Right atrium auricular region (tissue), 2 donors: ENCODE measurements around the gene SLC66A1. TPM values are rescaled to one million over a fixed set of nuclear protein-coding genes. Genes with fewer than 3 reads are reported as not detected.
"Not testable (repeated sequence)": the region's sequence is repeated elsewhere in the genome, so short reads cannot be mapped to it uniquely, and the experiment has no call there.

Experiments used
- DNase-seq: peaks from one replicate; pipeline ENCODE4 v3.0.0-alpha.2; 2019; ENCODE audit warnings: low spot score
- H3K27ac ChIP-seq, 2 donors: fragments of 200-600 bp; sonication (generic); 1 replicate in 1 of 2; 2 replicates in 1 of 2; pipeline ENCODE4 v1.5.1; 2016 to 2019
- H3K27me3 ChIP-seq, 2 donors: fragments of 200-600 bp; sonication (generic); one replicate each; pipeline versions ENCODE4 v1.5.1 to v1.6.0; 2017 to 2019
- H3K36me3 ChIP-seq: fragments of 200-600 bp; sonication (generic); one replicate; pipeline ENCODE4 v1.5.1; 2016
- H3K4me1 ChIP-seq, 2 donors: fragments of 200-600 bp; sonication (generic); one replicate each; pipeline versions ENCODE4 v1.5.1 to v1.6.0; 2017 to 2019
- H3K4me3 ChIP-seq, 2 donors: fragments of 200-600 bp; sonication (generic); 1 replicate in 1 of 2; 2 replicates in 1 of 2; pipeline ENCODE4 v1.5.1; 2017 to 2019; ENCODE audit warnings: mild to moderate bottlenecking in 1 of 2, moderate library complexity in 1 of 2
- H3K9me3 ChIP-seq, 2 donors: fragments of 200-600 bp; sonication (generic); one replicate each; pipeline ENCODE4 v1.5.1; 2019
- total RNA-seq, 2 donors: library from RNA; depleted of rRNA; stranded (reverse); fragments of >200 nt; gene quantifications; one replicate each; pipeline ENCODE4 v1.1.0, GENCODE V29; 2016
- TF ChIP-seq, protein P1 (sequence below), 2 donors: fragments of 200-600 bp; sonication (generic); IDR thresholded peaks; one replicate each; pipeline ENCODE4 v1.5.1; 2019; ENCODE audit warnings: antibody characterized with exemption in 2 of 2

The SLC66A1 gene
- total RNA-seq, 2 donors from 2014 or later = 6.8 to 9.7 TPM

DNA sequence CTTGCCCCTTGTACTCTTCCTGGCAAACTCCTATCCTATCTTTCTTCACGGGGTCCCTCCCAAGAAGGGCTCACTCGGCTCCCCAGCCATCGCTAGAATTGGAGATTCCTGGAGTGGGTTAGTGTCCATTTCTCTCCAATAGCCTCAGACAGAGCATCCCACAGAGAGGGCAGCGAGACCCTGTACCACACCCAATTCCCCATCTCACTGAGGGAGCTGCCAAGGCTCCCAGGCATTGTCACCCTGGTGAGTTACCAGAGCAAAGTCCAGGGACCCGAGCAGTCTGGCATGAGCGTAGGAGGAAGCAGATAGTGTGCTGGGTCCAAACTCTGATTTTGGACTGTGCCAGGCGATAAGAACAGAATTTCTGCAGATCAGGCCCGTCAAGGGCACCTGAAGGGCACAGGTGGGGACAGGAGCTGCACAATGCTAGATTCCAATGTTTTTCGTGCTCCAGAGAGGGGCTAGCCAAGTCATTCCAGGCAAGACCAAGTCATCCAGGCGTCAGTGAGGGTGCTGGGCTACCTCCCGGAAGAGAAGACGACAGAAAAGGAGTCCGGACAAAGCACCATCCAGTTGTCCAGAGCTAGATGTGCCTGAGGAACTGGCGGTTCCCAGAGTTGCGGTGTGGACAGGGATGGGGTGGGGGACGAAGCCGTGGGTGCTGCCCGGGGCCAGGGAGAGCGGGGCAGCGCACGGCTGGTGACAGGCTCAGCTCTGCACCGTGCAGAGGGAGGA, 38.9 kb upstream of the SLC66A1 start:
- H3K27me3 ChIP-seq = no peaks in the 10 kb centered on the region
- no peaks in the 10 kb centered on the region for H3K4me1 ChIP-seq
- no peak overlapping the region for H3K4me3 ChIP-seq
- no peaks in the 10 kb centered on the region for H3K36me3 ChIP-seq
- H3K27ac ChIP-seq = no peak overlapping the region
- TF ChIP-seq, protein P1, sequence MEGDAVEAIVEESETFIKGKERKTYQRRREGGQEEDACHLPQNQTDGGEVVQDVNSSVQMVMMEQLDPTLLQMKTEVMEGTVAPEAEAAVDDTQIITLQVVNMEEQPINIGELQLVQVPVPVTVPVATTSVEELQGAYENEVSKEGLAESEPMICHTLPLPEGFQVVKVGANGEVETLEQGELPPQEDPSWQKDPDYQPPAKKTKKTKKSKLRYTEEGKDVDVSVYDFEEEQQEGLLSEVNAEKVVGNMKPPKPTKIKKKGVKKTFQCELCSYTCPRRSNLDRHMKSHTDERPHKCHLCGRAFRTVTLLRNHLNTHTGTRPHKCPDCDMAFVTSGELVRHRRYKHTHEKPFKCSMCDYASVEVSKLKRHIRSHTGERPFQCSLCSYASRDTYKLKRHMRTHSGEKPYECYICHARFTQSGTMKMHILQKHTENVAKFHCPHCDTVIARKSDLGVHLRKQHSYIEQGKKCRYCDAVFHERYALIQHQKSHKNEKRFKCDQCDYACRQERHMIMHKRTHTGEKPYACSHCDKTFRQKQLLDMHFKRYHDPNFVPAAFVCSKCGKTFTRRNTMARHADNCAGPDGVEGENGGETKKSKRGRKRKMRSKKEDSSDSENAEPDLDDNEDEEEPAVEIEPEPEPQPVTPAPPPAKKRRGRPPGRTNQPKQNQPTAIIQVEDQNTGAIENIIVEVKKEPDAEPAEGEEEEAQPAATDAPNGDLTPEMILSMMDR (IDR thresholded peaks at IDR 0.05) = no peak
- DNase-seq = no peak
- no peaks in the 10 kb centered on the region for H3K9me3 ChIP-seq

DNA sequence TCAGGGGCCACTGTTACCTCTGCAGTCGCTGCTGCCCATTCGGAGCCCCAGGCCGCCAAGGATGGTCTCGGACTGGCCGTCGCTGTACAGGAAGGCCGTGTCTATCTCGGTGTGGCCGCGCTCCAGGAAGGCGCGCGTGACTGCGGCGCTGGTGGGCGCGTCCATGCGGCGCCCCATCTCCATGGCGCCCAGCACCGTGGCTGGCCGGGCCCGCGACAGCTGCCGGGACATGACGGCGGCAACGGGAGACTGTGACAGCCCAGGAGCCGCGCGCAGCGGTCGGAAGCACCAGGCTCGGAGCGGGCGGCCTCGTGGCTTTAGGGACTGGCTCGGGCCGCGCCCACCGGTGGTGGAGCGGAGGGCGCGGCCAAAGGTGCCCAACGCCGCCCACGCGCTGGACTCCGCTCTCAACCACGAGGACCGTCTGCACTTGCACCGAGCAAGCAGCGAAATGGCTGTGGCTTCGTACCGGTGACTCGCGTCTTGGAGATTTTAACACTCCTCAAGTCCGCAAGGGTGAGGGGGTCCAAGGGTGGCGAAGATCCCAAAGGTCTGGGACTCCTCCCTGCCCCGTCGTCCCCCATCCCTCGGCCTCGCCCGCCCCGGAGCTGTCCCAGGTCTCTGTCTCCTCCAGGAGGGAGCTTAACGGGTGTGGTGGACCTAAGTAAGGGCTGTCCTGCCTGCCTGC, 38.1 kb upstream of the SLC66A1 start:
- not testable (repeated sequence) for H3K36me3 ChIP-seq, H3K27me3 ChIP-seq, DNase-seq, H3K4me3 ChIP-seq, H3K9me3 ChIP-seq, H3K27ac ChIP-seq, H3K4me1 ChIP-seq

DNA sequence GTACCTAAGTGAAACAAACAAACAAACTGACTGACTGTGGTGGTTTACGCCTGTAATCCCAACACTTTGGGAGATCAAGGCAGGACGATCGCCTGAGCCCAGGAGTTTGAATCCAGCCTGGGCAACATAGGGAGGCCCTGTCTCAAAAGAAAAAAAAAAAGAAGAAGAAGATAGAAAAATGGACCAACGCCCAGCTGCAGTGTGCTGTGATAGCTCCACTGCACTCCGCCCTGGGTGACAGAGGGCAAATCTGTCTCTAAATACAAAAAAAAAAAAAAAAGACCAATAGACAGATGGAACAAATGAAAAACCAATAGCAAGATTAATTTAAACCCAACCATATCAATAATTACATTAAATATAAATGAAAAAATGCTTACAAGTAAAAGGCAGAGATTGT, 37.5 kb upstream of the SLC66A1 start:
- no peak overlapping the region for H3K27ac ChIP-seq
- H3K4me3 ChIP-seq = no peak overlapping the region
- H3K9me3 ChIP-seq = no peaks in the 10 kb centered on the region
- H3K36me3 ChIP-seq = no peaks in the 10 kb centered on the region
- DNase-seq = no peak
- TF ChIP-seq, protein P1 (IDR thresholded peaks at IDR 0.05) = no peak
- H3K27me3 ChIP-seq = no peaks in the 10 kb centered on the region
- no peaks in the 10 kb centered on the region for H3K4me1 ChIP-seq

DNA sequence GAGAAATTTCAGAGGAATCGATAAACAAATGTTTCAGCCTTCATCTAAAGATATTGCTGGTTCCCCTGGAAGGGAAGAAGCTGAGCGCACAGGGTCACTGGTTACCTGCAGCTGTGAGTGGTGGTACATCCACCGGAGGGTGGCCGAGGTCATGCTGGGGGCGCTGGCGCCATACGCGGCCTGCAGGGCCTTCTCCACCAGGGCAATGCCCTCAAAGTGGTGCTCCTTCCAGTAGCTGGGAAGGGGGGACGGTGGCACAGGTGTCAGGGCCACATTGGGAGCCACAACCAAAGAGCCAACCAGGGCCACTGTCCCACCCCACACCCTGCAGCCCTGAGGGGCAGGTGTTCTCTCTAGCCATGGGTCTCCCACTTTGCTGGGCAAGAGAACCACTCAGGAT, 28.2 kb upstream of the SLC66A1 start:
- TF ChIP-seq, protein P1 (IDR thresholded peaks at IDR 0.05) = no peak

DNA sequence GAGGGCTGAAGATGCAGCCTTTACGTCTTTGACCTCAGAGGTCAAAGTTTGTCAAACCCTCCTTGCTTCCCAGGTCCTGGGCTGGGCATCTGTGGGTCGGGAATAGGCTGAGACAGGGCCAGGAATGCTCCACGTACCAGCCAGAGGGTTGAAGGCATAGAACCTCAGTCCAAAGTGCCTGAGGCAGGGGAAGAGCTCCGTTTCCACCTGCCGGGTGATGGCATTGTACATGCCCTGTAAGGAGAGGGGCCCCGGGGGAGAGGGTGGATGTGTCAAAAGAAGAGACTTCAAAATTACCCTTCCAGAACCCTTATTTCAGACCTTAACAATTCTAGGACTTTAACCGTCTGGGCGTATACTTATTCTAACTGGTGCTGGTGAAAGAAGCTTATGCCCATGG, 27.2 kb upstream of the SLC66A1 start:
- no peaks in the 10 kb centered on the region for H3K9me3 ChIP-seq
- TF ChIP-seq, protein P1 (IDR thresholded peaks at IDR 0.05) = no peak
- no peak for DNase-seq
- H3K27ac ChIP-seq = no peak overlapping the region
- no peaks in the 10 kb centered on the region for H3K36me3 ChIP-seq
- H3K4me1 ChIP-seq = peaks cover 0 to 7% of the 10 kb centered on the region in 2 donors
- H3K4me3 ChIP-seq = no peak overlapping the region
- H3K27me3 ChIP-seq = no peaks in the 10 kb centered on the region

More for the DNA sequence above, 28.2 kb upstream of the SLC66A1 start:
- no peak overlapping the region for H3K27ac ChIP-seq
- H3K27me3 ChIP-seq = no peaks in the 10 kb centered on the region
- H3K36me3 ChIP-seq = no peaks in the 10 kb centered on the region
- no peaks in the 10 kb centered on the region for H3K9me3 ChIP-seq
- H3K4me3 ChIP-seq = no peak overlapping the region
- peaks cover 0 to 3% of the 10 kb centered on the region in 2 donors for H3K4me1 ChIP-seq
- DNase-seq = no peak

DNA sequence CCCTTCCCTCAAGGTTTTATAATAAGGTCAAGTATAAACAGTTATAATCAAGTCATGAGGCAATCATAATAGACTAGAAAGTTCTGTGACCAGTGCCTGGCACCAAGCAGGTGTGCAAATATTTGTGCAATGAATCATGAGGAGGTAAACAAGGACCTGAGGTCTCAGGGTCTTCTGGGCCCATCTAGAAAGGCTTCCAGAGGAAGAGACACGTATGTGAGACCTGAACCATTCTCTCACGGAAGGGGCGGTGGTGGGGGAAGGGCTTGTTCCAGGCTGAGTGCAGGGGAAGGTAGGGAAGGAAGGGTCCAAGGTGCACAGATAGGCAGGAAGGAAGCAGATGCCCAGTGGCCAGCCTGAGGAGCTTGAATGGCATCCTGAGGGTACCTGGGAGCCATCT, 26.8 kb upstream of the SLC66A1 start:
- not testable (repeated sequence) for DNase-seq, H3K27me3 ChIP-seq, H3K9me3 ChIP-seq, H3K36me3 ChIP-seq, H3K4me1 ChIP-seq, H3K4me3 ChIP-seq, H3K27ac ChIP-seq

DNA sequence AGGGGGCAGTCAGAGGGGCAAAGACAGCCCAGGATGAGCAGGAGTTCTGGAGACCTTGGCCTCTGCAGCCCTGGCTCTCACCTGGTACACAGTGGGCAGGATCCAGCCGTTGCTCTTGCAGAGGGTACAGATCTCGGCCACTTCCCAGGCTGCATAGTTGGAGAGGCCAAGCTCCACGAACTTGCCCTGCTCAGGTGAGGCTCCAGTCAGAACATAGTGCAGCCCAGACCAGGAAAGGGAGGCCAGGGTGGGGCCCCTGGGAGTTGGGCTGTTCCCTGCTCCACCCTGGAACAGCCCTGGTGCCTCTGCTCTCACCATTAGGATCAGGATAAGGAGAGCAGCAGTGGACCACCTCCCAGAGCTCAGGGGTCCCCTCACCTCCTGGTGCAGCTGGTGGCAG, 26.3 kb upstream of the SLC66A1 start:
- H3K4me1 ChIP-seq, H3K27ac ChIP-seq, DNase-seq, H3K27me3 ChIP-seq, H3K9me3 ChIP-seq, H3K4me3 ChIP-seq, H3K36me3 ChIP-seq: not testable (repeated sequence)
